ENCODE measurements around the gene IL18RAP.

GRCh38 chr2:102436323-102436722 is 13.4 kb downstream of the IL18RAP start:
- TF ChIP-seq CTCF (conservative IDR thresholded peaks at IDR 0.05; ENCODE audit: low read depth, low read length), result no peak
- TF ChIP-seq EZH2 (IDR thresholded peaks at IDR 0.05; ENCODE audit: borderline replicate concordance, low read depth, low read length, poor library complexity, severe bottlenecking), result no peak
